Osteocyte (in vitro differentiated cells): ENCODE results near the gene UBR1. TPM values are rescaled to one million over a fixed set of nuclear protein-coding genes. Genes with fewer than 3 reads are reported as not detected.
"Not testable (repeated sequence)": the region's sequence is repeated elsewhere in the genome, so short reads cannot be mapped to it uniquely, and the experiment has no call there.

Experiments used
- DNase-seq: peaks from one replicate; pipeline ENCODE4 v3.0.0; 2021; ENCODE audit warnings: mixed read lengths; ENCODE audit not compliant: unreplicated experiment; ENCODE audit errors: extremely low spot score
- H3K27ac Mint-ChIP-seq: one replicate; pipeline ENCODE4 v1.8.0; 2021; ENCODE audit warnings: mild to moderate bottlenecking, mixed read lengths; ENCODE audit not compliant: unreplicated experiment
- H3K27me3 Mint-ChIP-seq: one replicate; pipeline ENCODE4 v1.8.0; 2021; ENCODE audit warnings: mixed read lengths; ENCODE audit not compliant: unreplicated experiment
- H3K36me3 Mint-ChIP-seq: one replicate; pipeline ENCODE4 v1.8.0; 2021; ENCODE audit warnings: mixed read lengths; ENCODE audit not compliant: unreplicated experiment
- H3K4me1 Mint-ChIP-seq: one replicate; pipeline ENCODE4 v1.8.0; 2021; ENCODE audit warnings: mixed read lengths; ENCODE audit not compliant: unreplicated experiment
- H3K4me3 Mint-ChIP-seq: one replicate; pipeline ENCODE4 v1.8.0; 2021; ENCODE audit warnings: mild to moderate bottlenecking, moderate library complexity, mixed read lengths; ENCODE audit not compliant: unreplicated experiment
- H3K9me3 Mint-ChIP-seq: one replicate; pipeline ENCODE4 v1.8.0; 2021; ENCODE audit warnings: mixed read lengths; ENCODE audit not compliant: unreplicated experiment
- total RNA-seq: library from RNA; stranded (reverse); gene quantifications from 2 replicates; pipeline ENCODE4 v1.2.1, GENCODE V29; 2021
- TF ChIP-seq, protein P1 (sequence below): fragments of 200-600 bp; sonication (generic); IDR thresholded peaks from 2 replicates; pipeline ENCODE4 v1.5.0; 2021; ENCODE audit warnings: antibody characterized with exemption, mild to moderate bottlenecking, moderate library complexity

UBR1 gene
- total RNA-seq, 1 donor from 2014 or later = 31.4 TPM

GRCh38 chr15:42903388-42904324, 202.2 kb downstream of the UBR1 start:
- H3K9me3 Mint-ChIP-seq = no peaks in the 10 kb centered on the region

DNA sequence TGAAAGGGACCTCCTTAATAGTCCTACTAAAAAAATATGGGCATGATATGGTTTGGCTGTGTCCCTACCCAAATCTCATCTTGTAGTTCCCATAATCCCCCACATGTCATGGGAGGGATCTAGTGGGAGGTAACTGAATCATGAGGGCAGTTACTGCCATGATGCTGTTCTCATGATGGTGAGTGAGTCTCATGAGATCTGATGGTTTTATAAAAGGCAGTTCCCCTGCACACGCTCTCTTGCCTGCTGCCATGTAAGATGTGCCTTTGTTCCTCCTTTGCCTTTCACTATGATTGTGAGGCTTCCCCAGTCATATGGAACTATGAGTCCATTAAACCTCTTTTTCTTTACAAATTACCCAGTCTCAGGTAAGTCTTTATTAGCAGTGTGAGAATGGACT, 211.9 kb downstream of the UBR1 start:
- H3K4me3 Mint-ChIP-seq, DNase-seq, H3K4me1 Mint-ChIP-seq, H3K36me3 Mint-ChIP-seq, H3K27me3 Mint-ChIP-seq, H3K9me3 Mint-ChIP-seq, H3K27ac Mint-ChIP-seq: not testable (repeated sequence)

More at GRCh38 chr15:42903388-42904324, 202.2 kb downstream of the UBR1 start:
- H3K27me3 Mint-ChIP-seq = no peaks in the 10 kb centered on the region
- peaks cover 2% of the 10 kb centered on the region for H3K36me3 Mint-ChIP-seq
- DNase-seq = no peak
- H3K4me1 Mint-ChIP-seq = peaks cover 6% of the 10 kb centered on the region
- TF ChIP-seq, protein P1, sequence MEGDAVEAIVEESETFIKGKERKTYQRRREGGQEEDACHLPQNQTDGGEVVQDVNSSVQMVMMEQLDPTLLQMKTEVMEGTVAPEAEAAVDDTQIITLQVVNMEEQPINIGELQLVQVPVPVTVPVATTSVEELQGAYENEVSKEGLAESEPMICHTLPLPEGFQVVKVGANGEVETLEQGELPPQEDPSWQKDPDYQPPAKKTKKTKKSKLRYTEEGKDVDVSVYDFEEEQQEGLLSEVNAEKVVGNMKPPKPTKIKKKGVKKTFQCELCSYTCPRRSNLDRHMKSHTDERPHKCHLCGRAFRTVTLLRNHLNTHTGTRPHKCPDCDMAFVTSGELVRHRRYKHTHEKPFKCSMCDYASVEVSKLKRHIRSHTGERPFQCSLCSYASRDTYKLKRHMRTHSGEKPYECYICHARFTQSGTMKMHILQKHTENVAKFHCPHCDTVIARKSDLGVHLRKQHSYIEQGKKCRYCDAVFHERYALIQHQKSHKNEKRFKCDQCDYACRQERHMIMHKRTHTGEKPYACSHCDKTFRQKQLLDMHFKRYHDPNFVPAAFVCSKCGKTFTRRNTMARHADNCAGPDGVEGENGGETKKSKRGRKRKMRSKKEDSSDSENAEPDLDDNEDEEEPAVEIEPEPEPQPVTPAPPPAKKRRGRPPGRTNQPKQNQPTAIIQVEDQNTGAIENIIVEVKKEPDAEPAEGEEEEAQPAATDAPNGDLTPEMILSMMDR = no peak
- H3K4me3 Mint-ChIP-seq = no peak overlapping the region
- no peak overlapping the region for H3K27ac Mint-ChIP-seq

Other genes starting within 250 kb of the UBR1 start
- 23.6 and 25.0 TPM in 2 replicates for gene TTBK2, start 185.3 kb downstream of the UBR1 start, total RNA-seq
- gene TMEM62, start 27.5 kb upstream of the UBR1 start, total RNA-seq = 11.7 and 15.2 TPM in 2 replicates
- 39.4 and 39.6 TPM in 2 replicates for gene CCNDBP1, start 79.4 kb upstream of the UBR1 start, total RNA-seq
- not detected in 2 replicates for gene EPB42, start 115.0 kb upstream of the UBR1 start, total RNA-seq
- not detected in 2 replicates for gene TGM5, start 160.9 kb upstream of the UBR1 start, total RNA-seq
- gene TGM7, start 196.2 kb upstream of the UBR1 start, total RNA-seq = not detected in 2 replicates
- 8.7 and 8.8 TPM in 2 replicates for gene LCMT2, start 224.5 kb upstream of the UBR1 start, total RNA-seq